Adrenal gland (tissue), 12 donors: ENCODE measurements around the gene ANKRD11. TPM values are rescaled to one million over a fixed set of nuclear protein-coding genes. Genes with fewer than 3 reads are reported as not detected.

Source experiments
- DNase-seq, 7 donors: peaks; one replicate each; pipeline ENCODE4 v3.0.0-alpha.2; 2019 to 2020
- H3K27ac ChIP-seq, 5 donors: fragments of 200-600 bp; sonication (generic) in 4 of 5; 1 replicate in 3 of 5; 2 replicates in 2 of 5; pipeline versions ENCODE4 v1.5.1 to v1.8.0; 2016 to 2020; ENCODE audit warnings: mild to moderate bottlenecking in 1 of 5
- H3K27me3 ChIP-seq: fragments of 200-600 bp; 2 replicates; pipeline ENCODE4 v1.8.0; 2021
- H3K36me3 ChIP-seq, 2 donors: fragments of 200-600 bp; replicated peaks in 1 of 2; 1 replicate in 1 of 2; 2 replicates in 1 of 2; pipeline versions ENCODE4 v1.5.1 to v1.8.0; 2018 to 2022
- H3K4me1 ChIP-seq, 2 donors: fragments of 200-600 bp; replicated peaks in 1 of 2; 1 replicate in 1 of 2; 2 replicates in 1 of 2; pipeline versions ENCODE4 v1.5.1 to v1.8.0; 2018 to 2021
- H3K4me3 ChIP-seq, 4 donors: fragments of 200-600 bp; sonication (generic) in 3 of 4; one replicate each; pipeline ENCODE4 v1.5.1; 2016 to 2018
- H3K9me3 ChIP-seq, 3 donors: fragments of 200-600 bp; sonication (generic) in 1 of 3; replicated peaks in 1 of 3; 1 replicate in 2 of 3; 2 replicates in 1 of 3; pipeline versions ENCODE4 v1.5.1 to v1.8.0; 2016 to 2021
- CTCF ChIP-seq, 6 experiments: fragments of 450-650 bp in 4 of 6; fragments of 200-600 bp in 2 of 6; sonication (generic) in 1 of 6; IDR thresholded peaks; 1 replicate in 5 of 6; 2 replicates in 1 of 6; pipeline versions ENCODE4 v1.5.1 to v1.8.0; 2016 to 2021; ENCODE audit warnings: antibody characterized with exemption in 6 of 6, mild to moderate bottlenecking in 2 of 6, moderate library complexity in 1 of 6
- POLR2A ChIP-seq, 2 donors: fragments of 450-650 bp; IDR thresholded peaks; one replicate each; pipeline ENCODE4 v1.6.1; 2017; ENCODE audit warnings: antibody characterized with exemption in 2 of 2, mild to moderate bottlenecking in 2 of 2, moderate library complexity in 1 of 2
- WGBS, 4 donors: extraction: QIAGEN DNeasy Blood & Tissue Kit in 2 of 4; methylation state at CpG; one replicate each; pipeline versions ENCODE4 v1.1.5 to v1.1.7; 2013 to 2017; 5-methylcytosine and 5-hydroxymethylcytosine counted together
- intact Hi-C, 2 donors: fragments of 100-400 bp; cut with DNase I; formaldehyde crosslinking; loops; one replicate each; pipeline versions ENCODE4 v1.14.1 to v1.15.0; 2022 to 2023
- polyA plus RNA-seq, 3 donors: library from polyadenylated mRNA; stranded (reverse); fragments of 200-250 nt in 2 of 3; fragments of 350-450 nt in 1 of 3; fragmentation: Illumina TruSeq in 1 of 3; extraction: RNeasy Lipid Tissue Mini Kit (QIAGEN cat#74804) in 1 of 3; gene quantifications; one replicate each; pipeline ENCODE4 v1.2.3, GENCODE V29; 2013 to 2014
- total RNA-seq, 9 donors: library from RNA; depleted of rRNA in 4 of 9; stranded (reverse); fragments of >200 nt in 4 of 9; fragments of 120-200 nt in 1 of 9; fragmentation: NEBNext Ultra II Directional in 1 of 9; extraction: Animal tissue kit (Norgen Biotek cat#: 25700) in 1 of 9; gene quantifications; one replicate each; pipeline versions ENCODE4 v1.1.0 to v1.2.4, GENCODE V29; 2013 to 2023
- donor health status: healthy with polysubstance abuse.
- donor health status: Bipolar disorder and iron deficiency.
- donor health status: DM: yes; HTN: yes; CAD: no.
- donor health status: DM: no; HTN: no; CAD: no.
- donor health status: DM: no; HTN: no; CAD: no.
- donor health status: DM: yes; HTN: yes; CAD: no.

Gene ANKRD11
- total and polyA plus RNA-seq, 12 donors, result 29.7 to 127 (median 80.1) TPM

GRCh38 chr16:89401205-89401604 lies 89.2 kb downstream of the ANKRD11 start:
- WGBS, 4 donors, result 88 to 93% (median 92%) methylated on average over 12 of the region's 12 CpGs
- intact Hi-C loops, result loop anchor here in 1 of 2 donors (10.0 kb wide), 1 partner anchor 84 kb away; no protein-coding TSS in a partner anchor
- H3K4me1 ChIP-seq, result peaks cover 8 to 42% of the 10 kb centered on the region in 2 donors

GRCh38 chr16:89400740-89401139 lies 89.6 kb downstream of the ANKRD11 start:
- intact Hi-C loops, result loop anchor here in 1 of 2 donors (10.0 kb wide), 1 partner anchor 84 kb away; no protein-coding TSS in a partner anchor
- Histone ChIP-seq H3K27me3 (no peaks in the 10 kb centered on the region), H3K4me3 (no peak overlapping the region), H3K36me3 (no peaks in the 10 kb centered on the region), H3K4me1 (peaks cover 10 to 43% of the 10 kb centered on the region in 2 donors), H3K9me3 (no peaks in the 10 kb centered on the region), H3K27ac (no peak overlapping the region)
- TF ChIP-seq CTCF (IDR thresholded peaks at IDR 0.05) (no peak), POLR2A (IDR thresholded peaks at IDR 0.05) (no peak)
- 77 to 88% (median 80%) methylated on average over 7 to 13 of the region's 14 CpGs for WGBS, 4 donors
- no peak for DNase-seq

More at GRCh38 chr16:89401205-89401604, 89.2 kb downstream of the ANKRD11 start:
- TF ChIP-seq POLR2A (IDR thresholded peaks at IDR 0.05) (no peak), CTCF (IDR thresholded peaks at IDR 0.05) (no peak)
- Histone ChIP-seq H3K36me3 (no peaks in the 10 kb centered on the region), H3K9me3 (no peaks in the 10 kb centered on the region), H3K4me3 (no peak overlapping the region), H3K27me3 (no peaks in the 10 kb centered on the region), H3K27ac (no peak overlapping the region)
- DNase-seq, result no peak

GRCh38 chr16:89398924-89399323 lies 91.4 kb downstream of the ANKRD11 start:
- no peak for TF ChIP-seq POLR2A (IDR thresholded peaks at IDR 0.05)
- TF ChIP-seq CTCF (IDR thresholded peaks at IDR 0.05), result no peak
- WGBS, 4 donors, result 43 to 58% (median 50%) methylated on average over 9 of the region's 9 CpGs
- intact Hi-C loops, result no loop called here

GRCh38 chr16:89397331-89397861 lies 93.0 kb downstream of the ANKRD11 start:
- intact Hi-C loops, result no loop called here
- Histone ChIP-seq H3K4me1 (peaks cover 19 to 38% of the 10 kb centered on the region in 2 donors), H3K9me3 (no peaks in the 10 kb centered on the region), H3K27me3 (no peaks in the 10 kb centered on the region), H3K27ac (no peak overlapping the region), H3K4me3 (no peak overlapping the region), H3K36me3 (no peaks in the 10 kb centered on the region)
- DNase-seq, result no peak
- 88 to 95% (median 91%) methylated on average over 12 to 16 of the region's 16 CpGs for WGBS, 4 donors
- TF ChIP-seq CTCF (IDR thresholded peaks at IDR 0.05), result no peak
- TF ChIP-seq POLR2A (IDR thresholded peaks at IDR 0.05), result no peak

More at GRCh38 chr16:89398924-89399323, 91.4 kb downstream of the ANKRD11 start:
- Histone ChIP-seq H3K27ac (peak overlapping the region in 2 of 5 donors; percentile 44 to 53), H3K4me3 (no peak overlapping the region), H3K4me1 (peaks cover 16 to 42% of the 10 kb centered on the region in 2 donors), H3K9me3 (no peaks in the 10 kb centered on the region), H3K27me3 (no peaks in the 10 kb centered on the region), H3K36me3 (no peaks in the 10 kb centered on the region)
- DNase-seq, result peak in 3 of 7 donors; percentile 38 to 63 (median 55)
